BJ (cell line): Measurements from ENCODE around the gene RXRG. TPM values are rescaled to one million over a fixed set of nuclear protein-coding genes. Genes with fewer than 3 reads are reported as not detected.

Source experiments
- CTCF ChIA-PET: fragments of 350-600 bp; formaldehyde crosslinking; extraction: SDS; loops from one replicate; lab custom pipeline; 2021; ENCODE audit warnings: antibody characterized with exemption, inconsistent platforms; lab: Yijun Ruan, JAX
- POLR2A ChIA-PET: fragments of 300-600 bp; sonication (Branson Sonifier 250); formaldehyde crosslinking; extraction: SDS; loops from one replicate; lab custom pipeline; 2021; ENCODE audit warnings: antibody characterized with exemption; lab: Charles Lee
- DNase-seq: peaks from one replicate; pipeline ENCODE4 v3.0.0-alpha.2; 2011; ENCODE audit warnings: low read depth
- H3K27me3 ChIP-seq: 2 replicates; pipeline ENCODE4 v1.6.0; 2011; ENCODE audit warnings: low read length; ENCODE audit not compliant: control insufficient read depth, insufficient read depth
- H3K36me3 ChIP-seq: 2 replicates; pipeline ENCODE4 v1.5.1; 2011; ENCODE audit warnings: low read length; ENCODE audit not compliant: control insufficient read depth, insufficient read depth
- H3K4me3 ChIP-seq: 2 replicates; pipeline ENCODE4 v1.5.1; 2011; ENCODE audit warnings: low read depth, mild to moderate bottlenecking, control low read depth, low read length
- CTCF ChIP-seq: IDR thresholded peaks from 2 replicates; pipeline ENCODE4 v1.5.1; 2011; ENCODE audit warnings: low read depth, mild to moderate bottlenecking, control low read depth, inconsistent platforms, low read length, moderate library complexity; ENCODE audit not compliant: insufficient read depth
- polyA minus RNA-seq: library from RNA; depleted of rRNA, polyadenylated mRNA; stranded (reverse); fragments of >200 nt; gene quantifications from 2 replicates; pipeline ENCODE4 v1.2.3, GENCODE V29; 2011; rRNA and poly(A)+ RNA removed
- polyA plus RNA-seq: library from polyadenylated mRNA; depleted of rRNA; stranded (reverse); fragments of >200 nt; gene quantifications from 2 replicates; pipeline ENCODE4 v1.2.3, GENCODE V29; 2011; rRNA removed

RXRG gene
- polyA plus RNA-seq (not detected in 2 replicates), polyA minus RNA-seq (not detected in 2 replicates)

DNA sequence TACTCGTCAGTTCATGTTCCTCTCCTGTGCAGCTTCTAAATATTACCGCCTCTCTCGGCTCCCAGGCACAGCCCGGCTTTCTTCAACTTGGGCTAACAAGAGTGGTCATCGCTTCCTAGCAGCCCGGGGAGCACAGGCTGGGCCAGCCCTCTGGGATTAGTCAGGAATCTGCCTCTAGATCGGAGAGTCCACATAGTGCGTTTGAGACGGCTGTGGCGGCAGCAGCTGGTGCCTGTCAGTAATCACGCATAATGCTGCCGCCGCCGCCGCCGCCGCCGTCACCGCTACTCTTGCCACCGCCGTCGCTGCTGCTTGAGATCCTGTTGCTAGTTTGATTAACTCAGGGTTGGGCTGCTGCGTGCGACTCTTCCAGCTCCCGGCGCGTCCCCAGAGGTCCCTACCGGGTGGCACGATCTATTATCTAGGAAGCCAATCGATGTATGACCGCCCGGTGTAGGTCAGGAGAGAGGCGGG, at the start of gene RXRG:
RXRG (minus strand) TSS at position 230 of the 474 bp plus-strand sequence. CDS start 233 bp downstream, outside the sequence.
- ChIA-PET CTCF (no interaction called here), POLR2A (no interaction called here)
- Histone ChIP-seq H3K36me3 (no peaks in the 10 kb centered on the region), H3K27me3 (peaks cover 11% of the 10 kb centered on the region), H3K4me3 (no peak within 1 kb of the TSS)
- DNase-seq: no peak
- TF ChIP-seq CTCF: no peak

- Histone ChIP-seq H3K36me3 (no peaks in the 10 kb centered on the region), H3K4me3 (no peak overlapping the region), H3K27me3 (no peaks in the 10 kb centered on the region)
- TF ChIP-seq CTCF: no peak
- POLR2A ChIA-PET: no interaction called here
- no peak for DNase-seq
- CTCF ChIA-PET: no interaction called here
Observed at GRCh38 chr1:165492845-165493373, 48.0 kb upstream of the RXRG start.

GRCh38 chr1:165490175-165490574, 45.2 kb upstream of the RXRG start:
- ChIA-PET CTCF (interaction anchor here (0.6 to 1.4 kb wide), 2 partner anchors 10 to 96 kb away, joined by 3 read pairs; no protein-coding TSS in a partner anchor), POLR2A (no interaction called here)
- H3K27me3 ChIP-seq: peaks cover 3% of the 10 kb centered on the region
- no peaks in the 10 kb centered on the region for H3K36me3 ChIP-seq
- DNase-seq: no peak
- H3K4me3 ChIP-seq: no peak overlapping the region
- no peak for TF ChIP-seq CTCF

- CTCF ChIA-PET: no interaction called here
- H3K27me3 ChIP-seq: peaks cover 3% of the 10 kb centered on the region
- POLR2A ChIA-PET: no interaction called here
Observed at GRCh38 chr1:165487921-165488320, 43.0 kb upstream of the RXRG start.

DNA sequence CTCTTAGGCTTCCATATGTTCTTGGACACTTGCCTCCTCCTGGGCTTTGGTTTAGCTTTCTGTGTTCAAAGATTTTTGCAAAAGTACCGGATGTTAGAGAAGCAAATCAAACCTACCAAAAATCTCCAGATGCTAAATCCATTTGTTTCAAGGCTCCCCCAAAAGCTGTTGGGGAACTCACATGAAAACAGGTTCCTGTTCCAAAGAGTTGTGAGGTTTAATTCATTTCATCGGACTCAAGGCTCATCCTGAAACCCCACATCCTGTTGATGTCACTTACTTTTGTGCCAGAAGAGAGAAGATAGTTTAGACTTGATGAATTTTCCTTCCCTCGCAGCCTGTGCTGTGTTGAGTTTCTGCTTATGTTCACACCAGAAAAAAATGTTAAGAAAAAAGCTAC, 41.7 kb upstream of the RXRG start:
- DNase-seq: no peak
- POLR2A ChIA-PET: no interaction called here
- Histone ChIP-seq H3K27me3 (peaks cover 3% of the 10 kb centered on the region), H3K4me3 (no peak overlapping the region), H3K36me3 (no peaks in the 10 kb centered on the region)
- CTCF ChIA-PET: no interaction called here
- no peak for TF ChIP-seq CTCF

More at GRCh38 chr1:165487921-165488320, 43.0 kb upstream of the RXRG start:
- TF ChIP-seq CTCF: no peak
- no peak overlapping the region for H3K4me3 ChIP-seq
- no peak for DNase-seq
- H3K36me3 ChIP-seq: no peaks in the 10 kb centered on the region
